Activated naive CD4-positive, alpha-beta T cell (primary cell): ENCODE data around the gene AMBN.

Experiments
- DNase-seq, 4 experiments: peaks; one replicate each; lab custom pipeline; 2025; lab: John Stamatoyannopoulos, UW

The AMBN gene

GRCh38 chr4:70591955-70592582 is at the start of gene AMBN:
Gene AMBN (plus strand): TSS chr4:70592256. CDS start chr4:70592359, 103 bp downstream.
- no peak for DNase-seq

GRCh38 chr4:70544279-70544868 is 47.7 kb upstream of the AMBN start:
- DNase-seq, result no peak

GRCh38 chr4:70556856-70557255 is 35.2 kb upstream of the AMBN start:
- DNase-seq, result no peak

- DNase-seq, result peak in 1 of 4 experiments; percentile 10
Observed at GRCh38 chr4:70559211-70559830, 32.7 kb upstream of the AMBN start.

GRCh38 chr4:70559924-70560323 is 32.1 kb upstream of the AMBN start:
- no peak for DNase-seq

- no peak for DNase-seq
Observed at GRCh38 chr4:70564033-70564432, 28.0 kb upstream of the AMBN start.

- DNase-seq, result no peak
Observed at GRCh38 chr4:70570796-70571195, 21.3 kb upstream of the AMBN start.

GRCh38 chr4:70571772-70572171 is 20.3 kb upstream of the AMBN start:
- no peak for DNase-seq

GRCh38 chr4:70575964-70576363 is 16.1 kb upstream of the AMBN start:
- DNase-seq, result no peak

- no peak for DNase-seq
Observed at GRCh38 chr4:70577220-70577927, 14.7 kb upstream of the AMBN start.

- DNase-seq, result no peak
Observed at GRCh38 chr4:70581980-70582379, 10.1 kb upstream of the AMBN start.

GRCh38 chr4:70583952-70584834 is 7.9 kb upstream of the AMBN start:
- DNase-seq, result no peak

GRCh38 chr4:70586841-70587240 is 5.2 kb upstream of the AMBN start:
- DNase-seq, result no peak

- DNase-seq, result no peak
Observed at GRCh38 chr4:70589785-70590184, 2.3 kb upstream of the AMBN start.

GRCh38 chr4:70594196-70594595 is 2.1 kb downstream of the AMBN start:
- no peak for DNase-seq

GRCh38 chr4:70600305-70600704 is 8.2 kb downstream of the AMBN start:
- no peak for DNase-seq

- DNase-seq, result no peak
Observed at GRCh38 chr4:70600977-70601376, 8.9 kb downstream of the AMBN start.

- peak in 3 of 4 experiments; percentile 3 to 30 (median 24) for DNase-seq
Observed at GRCh38 chr4:70601422-70602039, 9.5 kb downstream of the AMBN start.

GRCh38 chr4:70603856-70604255 is 11.8 kb downstream of the AMBN start:
- DNase-seq, result no peak

GRCh38 chr4:70606459-70606858 is 14.4 kb downstream of the AMBN start:
- no peak for DNase-seq

- DNase-seq, result no peak
Observed at GRCh38 chr4:70607334-70607853, 15.3 kb downstream of the AMBN start.
